Mucosa of descending colon (tissue), 3 donors: ENCODE results near the gene RP9. TPM values are rescaled to one million over a fixed set of nuclear protein-coding genes. Genes with fewer than 3 reads are reported as not detected.

Source experiments
- ATAC-seq: fragments of 200-7000 bp; cut with Tn5 transposase; one replicate; pipeline ENCODE4 v1.9.1; 2020; ENCODE audit warnings: mild to moderate bottlenecking, moderate library complexity
- DNase-seq, 3 donors: peaks; one replicate each; pipeline ENCODE4 v3.0.0-alpha.2; 2020
- H3K36me3 ChIP-seq: fragments of 200-600 bp; one replicate; pipeline ENCODE4 v1.8.0; 2021; ENCODE audit warnings: low read depth, mild to moderate bottlenecking
- H3K4me1 ChIP-seq: fragments of 200-600 bp; one replicate; pipeline ENCODE4 v1.8.0; 2021; ENCODE audit warnings: low read depth, mild to moderate bottlenecking
- H3K4me3 ChIP-seq: fragments of 200-600 bp; one replicate; pipeline ENCODE4 v1.8.0; 2021; ENCODE audit warnings: mild to moderate bottlenecking
- H3K9me3 ChIP-seq: fragments of 200-600 bp; one replicate; pipeline ENCODE4 v1.8.0; 2021; ENCODE audit warnings: mild to moderate bottlenecking
- CTCF ChIP-seq: fragments of 200-600 bp; IDR thresholded peaks from one replicate; pipeline ENCODE4 v1.8.0; 2022; ENCODE audit warnings: antibody characterized with exemption, mild to moderate bottlenecking
- intact Hi-C, 2 donors: fragments of 100-400 bp; cut with DNase I in 1 of 2; cut with micrococcal nuclease in 1 of 2; formaldehyde crosslinking; loops; one replicate each; pipeline versions ENCODE4 v1.11.0 to v1.11.1; 2022; cut with DNase I, micrococcal nuclease
- total RNA-seq, 3 donors: library from RNA; stranded (reverse); fragmentation: NEBNext Ultra II Directional in 2 of 3; extraction: Animal tissue kit (Norgen Biotek cat#: 25700) in 2 of 3; gene quantifications; one replicate each; pipeline versions ENCODE4 v1.2.1 to v1.2.4, GENCODE V29; 2021 to 2023
- donor health status: DM: no; HTN: no; CAD: no; lungs with moderate emphysema.
- donor health status: DM: no; HTN: no; CAD: no.
- donor health status: DM: no; HTN: yes; CAD: no.

Gene RP9
- total RNA-seq, 3 donors from 2014 or later = 10.8 to 12.2 (median 11.5) TPM

GRCh38 chr7:33114976-33115375 lies 5.8 kb upstream of the RP9 start:
- no peak for TF ChIP-seq CTCF
- DNase-seq (no peak), ATAC-seq (no peak)
- Histone ChIP-seq H3K9me3 (peaks cover 6% of the 10 kb centered on the region), H3K36me3 (no peaks in the 10 kb centered on the region), H3K4me3 (no peak overlapping the region), H3K4me1 (no peaks in the 10 kb centered on the region)
- intact Hi-C loops = no loop called here

GRCh38 chr7:33111614-33112013 lies 2.4 kb upstream of the RP9 start:
- Histone ChIP-seq H3K9me3 (no peaks in the 10 kb centered on the region), H3K4me3 (no peak overlapping the region), H3K36me3 (no peaks in the 10 kb centered on the region), H3K4me1 (peaks cover 14% of the 10 kb centered on the region)
- no peak for TF ChIP-seq CTCF
- intact Hi-C loops = no loop called here
- no peak for DNase-seq
- no peak for ATAC-seq

- no peak for ATAC-seq
- no peak for DNase-seq
- Histone ChIP-seq H3K4me3 (peak overlapping the region; percentile 90), H3K4me1 (peaks cover 24% of the 10 kb centered on the region), H3K36me3 (no peaks in the 10 kb centered on the region), H3K9me3 (no peaks in the 10 kb centered on the region)
- no peak for TF ChIP-seq CTCF
- intact Hi-C loops = no loop called here
Measured at GRCh38 chr7:33109758-33110238, 594 bp upstream of the RP9 start.

GRCh38 chr7:33108554-33109004 lies 625 bp downstream of the RP9 start:
- H3K36me3 ChIP-seq = no peaks in the 10 kb centered on the region
- H3K9me3 ChIP-seq = no peaks in the 10 kb centered on the region
- peak; percentile 16 to 50 (median 28) for DNase-seq
- intact Hi-C loops = no loop called here
- ATAC-seq = peak; percentile 50
- TF ChIP-seq CTCF = no peak
- H3K4me3 ChIP-seq = peak overlapping the region; percentile 90
- peaks cover 24% of the 10 kb centered on the region for H3K4me1 ChIP-seq

GRCh38 chr7:33107136-33108066 lies 1.8 kb downstream of the RP9 start:
- TF ChIP-seq CTCF = peak; percentile 26
- Histone ChIP-seq H3K4me3 (no peak overlapping the region), H3K9me3 (no peaks in the 10 kb centered on the region), H3K4me1 (peaks cover 24% of the 10 kb centered on the region), H3K36me3 (no peaks in the 10 kb centered on the region)
- DNase-seq = peak in 1 of 3 donors; percentile 59
- peak; percentile 35 for ATAC-seq
- intact Hi-C loops = no loop called here
